ENCODE results near the gene TCFL5.

TCFL5 gene

DNA sequence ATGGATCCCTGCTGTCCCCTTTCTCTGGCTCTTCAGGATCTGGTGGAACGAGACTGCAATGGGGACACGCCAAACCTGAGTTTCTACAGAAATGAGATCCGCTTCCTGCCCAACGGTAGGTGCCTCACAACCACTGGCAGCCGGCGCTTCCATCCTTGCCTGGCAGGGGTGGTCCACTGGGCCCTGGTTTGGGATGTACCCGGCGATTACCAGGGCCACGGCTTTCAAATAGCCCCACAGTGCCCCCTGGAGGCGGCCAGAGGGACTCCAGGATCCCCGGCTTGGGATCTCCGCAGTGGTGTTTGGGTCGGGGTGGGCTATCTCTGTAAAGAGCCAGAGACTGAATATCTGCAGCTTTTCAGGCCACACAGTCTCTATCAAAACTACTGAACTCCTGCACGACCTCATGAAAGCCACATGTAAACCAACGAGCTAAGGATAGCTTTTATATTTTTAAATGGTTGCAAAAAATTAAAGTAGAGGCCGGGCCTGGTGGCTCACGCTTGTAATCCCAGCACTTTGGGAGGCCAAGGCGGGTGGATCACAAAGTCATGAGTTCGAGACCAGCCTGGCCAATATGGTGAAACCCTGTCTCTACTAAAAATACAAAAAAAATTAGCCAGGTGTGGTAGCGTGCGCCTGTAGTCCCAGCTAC lies 53.3 kb downstream of the TCFL5 start:
- peak; percentile 51 to 75 for DNase-seq

GRCh38 chr20:62807444-62808210 lies 54.0 kb downstream of the TCFL5 start:
- no peak for DNase-seq

GRCh38 chr20:62806383-62807050 lies 55.1 kb downstream of the TCFL5 start:
- DNase-seq, result no peak

- no peak for DNase-seq
Observed at GRCh38 chr20:62805711-62806382, 55.8 kb downstream of the TCFL5 start.

DNA sequence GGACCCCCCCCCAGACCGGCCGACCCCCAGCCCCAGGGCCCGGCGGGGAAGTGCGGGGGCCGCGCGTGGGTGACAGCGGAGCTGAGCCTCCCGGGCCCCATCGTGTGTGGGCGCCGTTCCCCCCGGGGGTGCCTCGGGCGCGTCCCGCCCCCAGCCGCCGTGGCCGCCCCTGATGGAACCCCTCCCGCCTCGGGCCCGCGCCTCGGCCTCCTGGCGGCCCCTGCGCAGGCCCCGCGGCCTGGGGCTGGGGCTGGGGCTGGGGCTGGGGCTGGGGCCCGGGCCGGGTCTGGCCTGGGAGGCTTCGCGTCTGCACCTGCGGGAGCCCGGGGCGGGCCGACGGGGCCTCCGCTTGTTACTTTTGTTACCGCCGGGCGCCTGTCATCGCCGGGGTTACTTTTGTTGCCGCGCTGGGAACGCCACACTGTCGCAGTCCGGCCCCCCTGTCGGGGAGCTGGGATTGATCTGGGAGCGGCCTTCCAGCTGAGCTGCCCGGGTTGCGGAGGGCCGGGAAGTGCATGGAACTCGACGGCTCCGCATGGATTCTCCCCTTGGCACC lies 56.4 kb downstream of the TCFL5 start:
- peak in 1 of 2 experiments; percentile 50 for DNase-seq

DNA sequence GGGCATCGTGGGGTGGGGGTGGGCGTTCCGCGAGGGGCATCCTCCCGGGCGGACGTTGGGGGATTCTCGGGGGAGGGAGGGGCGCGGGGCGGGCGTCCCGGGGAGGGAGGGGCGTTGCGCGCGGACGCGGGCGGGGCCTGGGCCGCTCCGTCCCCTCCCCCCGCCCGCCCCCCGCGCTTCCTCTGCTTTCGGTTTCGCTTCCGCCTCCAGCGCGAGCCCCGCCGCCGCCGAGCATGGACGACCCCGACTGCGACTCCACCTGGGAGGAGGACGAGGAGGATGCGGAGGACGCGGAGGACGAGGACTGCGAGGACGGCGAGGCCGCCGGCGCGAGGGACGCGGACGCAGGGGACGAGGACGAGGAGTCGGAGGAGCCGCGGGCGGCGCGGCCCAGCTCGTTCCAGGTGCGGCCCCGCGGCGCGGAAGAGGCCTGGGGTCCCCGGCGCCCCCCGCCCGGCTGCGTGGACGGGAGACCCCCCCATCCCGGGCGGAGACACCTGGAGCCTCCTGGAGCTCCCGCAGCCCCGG lies 56.9 kb downstream of the TCFL5 start, which contains the start of gene OGFR:
OGFR (plus strand) TSS at position 209 of the 528 bp plus-strand sequence; CDS start at position 234, 25 bp downstream.
- DNase-seq, result peak; percentile 50 to 69

GRCh38 chr20:62804021-62804626 lies 57.5 kb downstream of the TCFL5 start:
- DNase-seq, result no peak

DNA sequence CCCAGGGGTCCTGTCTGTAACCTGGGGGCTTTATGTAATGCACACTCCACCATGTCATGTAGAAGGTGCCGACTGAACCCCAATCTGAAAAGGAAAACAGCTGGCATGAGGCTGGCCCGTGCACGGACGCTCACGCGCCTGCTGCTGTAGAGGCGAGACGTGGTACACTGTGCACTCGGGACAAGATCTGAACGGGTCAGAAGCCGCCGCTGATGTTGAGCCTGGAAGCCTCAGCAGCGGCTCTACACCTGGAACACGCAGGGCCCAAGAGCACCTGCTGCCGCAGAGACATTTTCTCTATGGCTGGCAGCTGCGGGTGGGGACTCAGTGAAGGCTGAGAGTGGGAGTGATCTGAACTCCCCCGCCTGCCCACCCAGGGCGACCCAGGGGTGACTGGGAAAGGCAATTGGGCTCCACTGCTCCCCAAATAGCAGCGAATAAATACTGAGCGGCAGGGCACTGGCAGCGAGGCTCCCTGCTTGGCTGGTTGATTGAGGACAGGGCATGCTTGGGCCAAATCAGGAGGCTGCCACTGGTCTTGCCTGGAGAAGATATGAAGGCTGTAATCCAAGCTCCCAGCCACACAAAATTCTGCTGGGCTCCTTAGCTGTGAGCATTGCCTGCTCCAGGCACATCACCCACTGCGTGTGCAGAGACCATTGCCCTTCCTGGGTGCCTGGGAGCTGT lies 59.5 kb downstream of the TCFL5 start:
- peak in 1 of 2 experiments; percentile 31 for DNase-seq

DNA sequence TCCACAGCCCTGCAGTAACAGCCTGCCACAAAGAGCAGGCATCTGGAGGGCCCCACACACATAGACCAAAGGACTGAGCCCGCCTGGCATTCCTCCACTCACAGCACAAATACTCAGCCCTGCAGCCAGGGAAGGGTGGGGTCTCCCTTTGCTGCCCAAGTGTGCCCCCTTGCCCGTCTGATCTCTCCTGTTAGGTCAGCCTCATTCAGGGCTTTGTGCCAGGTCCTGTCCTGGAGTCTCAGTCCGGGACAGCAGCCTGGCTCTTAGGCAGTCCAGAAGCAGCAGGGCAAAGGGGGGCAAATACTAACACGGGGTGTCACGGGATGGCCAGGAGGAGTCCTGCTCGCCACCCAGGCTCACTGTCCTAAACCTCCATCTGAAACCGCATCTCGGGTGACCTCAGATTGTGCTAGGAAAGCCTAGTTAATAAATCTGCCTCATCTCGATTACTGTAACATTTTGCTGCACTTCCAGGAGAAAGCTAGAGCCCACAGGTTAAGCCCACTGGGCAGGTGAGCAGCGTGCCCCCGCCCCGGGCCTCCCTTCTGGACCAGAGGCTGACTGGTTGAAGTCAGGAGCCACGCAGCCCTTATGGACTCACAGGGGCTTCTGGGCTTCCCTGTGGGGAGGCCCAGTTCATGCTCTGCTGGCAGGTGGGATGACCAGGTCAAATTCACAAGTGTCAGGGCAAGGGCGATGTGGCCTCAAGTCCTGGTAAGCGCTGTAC lies 60.2 kb downstream of the TCFL5 start:
- DNase-seq, result no peak

DNA sequence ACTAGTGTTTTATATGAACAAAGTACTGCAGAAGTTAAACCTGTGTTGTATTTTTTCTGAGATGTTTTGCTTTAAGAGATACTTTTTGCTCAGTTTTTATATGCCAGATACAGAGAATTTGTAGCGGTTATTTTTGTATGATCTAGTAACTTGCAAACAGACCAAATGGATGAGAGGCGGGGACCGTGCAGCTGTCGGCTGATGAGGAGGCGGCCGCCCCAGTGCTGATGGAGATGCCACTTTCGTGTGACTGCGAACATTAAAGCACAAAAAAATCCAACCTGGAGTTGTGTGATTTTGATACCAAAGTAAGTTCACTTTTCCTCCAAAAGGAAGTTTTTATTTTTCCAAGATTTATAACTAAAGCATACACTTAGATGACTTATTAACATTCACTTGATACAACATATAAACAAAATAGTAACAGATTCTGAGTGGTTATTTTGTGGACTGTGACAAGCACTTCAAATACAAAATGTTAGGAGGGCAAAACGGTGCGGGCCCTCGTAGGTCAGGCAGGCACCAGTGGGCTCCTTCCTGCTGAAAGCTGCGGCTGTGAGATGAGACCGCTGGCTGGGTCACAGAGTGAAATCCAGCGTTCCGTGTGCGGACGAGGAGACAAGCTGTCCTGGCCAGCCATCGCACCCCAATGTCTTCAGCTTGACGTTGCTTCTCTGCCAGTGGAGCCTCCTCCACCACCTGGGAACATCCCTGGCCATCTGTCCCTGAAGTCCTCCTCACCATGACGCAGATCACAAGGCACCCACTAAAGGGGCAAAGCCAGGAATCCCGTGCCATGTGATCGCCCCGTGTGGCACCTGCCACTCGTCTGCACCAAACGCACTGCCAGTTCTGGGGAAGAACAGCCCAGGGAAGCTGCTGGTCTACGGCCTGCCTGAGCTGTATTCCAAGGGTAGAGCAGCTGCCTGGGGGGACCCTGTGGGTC lies 61.0 kb downstream of the TCFL5 start:
- no peak for DNase-seq

DNA sequence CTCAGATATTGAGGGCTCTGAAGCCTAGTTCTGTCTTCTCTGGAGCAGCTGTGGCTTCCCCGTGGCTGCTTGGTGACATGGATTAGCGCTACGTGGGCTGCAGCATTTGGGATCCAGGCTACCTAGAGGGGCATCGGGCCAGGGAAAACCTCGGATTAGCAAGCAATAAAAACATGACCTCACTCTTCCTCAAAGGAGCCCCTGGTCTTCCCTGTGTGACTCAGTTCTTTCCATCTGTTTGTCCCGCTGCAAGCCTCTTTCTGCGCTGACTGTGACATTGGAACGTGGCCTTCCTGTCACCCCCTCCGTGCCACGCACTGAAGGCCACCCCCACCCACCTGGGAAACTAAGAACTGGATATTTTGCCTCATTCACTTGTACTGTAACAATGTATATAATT lies 61.7 kb downstream of the TCFL5 start:
- no peak for DNase-seq

DNA sequence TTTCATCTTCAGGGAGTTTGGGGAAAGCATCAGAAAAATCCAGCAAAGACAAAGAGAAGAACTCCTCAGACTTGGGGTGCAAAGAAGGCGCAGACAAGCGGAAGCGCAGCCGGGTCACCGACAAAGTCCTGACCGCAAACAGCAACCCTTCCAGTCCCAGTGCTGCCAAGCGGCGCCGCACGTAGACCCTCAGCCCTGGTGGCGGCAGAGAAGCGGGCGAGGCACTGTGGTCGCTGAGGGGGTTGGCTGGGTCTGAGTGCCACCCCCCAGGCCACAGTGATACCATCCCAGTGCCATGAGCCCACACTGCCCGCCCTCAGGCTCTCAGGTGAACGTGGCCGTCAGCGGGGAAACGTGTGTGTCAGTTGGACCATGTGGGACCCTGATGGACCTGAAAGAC lies 62.2 kb downstream of the TCFL5 start:
- DNase-seq, result no peak

DNA sequence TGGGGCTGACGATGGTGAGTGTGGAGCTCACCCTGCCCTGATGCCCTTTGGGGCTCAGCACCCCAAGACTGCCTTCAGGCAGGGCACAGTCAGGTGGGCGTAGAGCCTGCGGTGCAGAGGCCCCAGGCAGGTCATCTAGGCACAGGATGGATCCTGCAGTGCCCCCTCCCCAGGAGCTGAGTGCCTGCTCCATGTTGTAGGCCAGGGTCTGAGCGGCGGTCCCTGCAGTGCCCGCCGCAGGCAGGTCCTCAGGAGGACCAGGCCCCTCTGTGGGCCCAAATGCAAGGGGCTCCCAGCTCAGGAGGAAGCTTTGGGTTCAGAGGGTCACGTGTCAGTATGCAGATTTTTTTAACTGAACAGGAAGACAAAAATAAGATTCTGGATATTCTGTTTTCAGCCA lies 62.6 kb downstream of the TCFL5 start:
- DNase-seq, result no peak

DNA sequence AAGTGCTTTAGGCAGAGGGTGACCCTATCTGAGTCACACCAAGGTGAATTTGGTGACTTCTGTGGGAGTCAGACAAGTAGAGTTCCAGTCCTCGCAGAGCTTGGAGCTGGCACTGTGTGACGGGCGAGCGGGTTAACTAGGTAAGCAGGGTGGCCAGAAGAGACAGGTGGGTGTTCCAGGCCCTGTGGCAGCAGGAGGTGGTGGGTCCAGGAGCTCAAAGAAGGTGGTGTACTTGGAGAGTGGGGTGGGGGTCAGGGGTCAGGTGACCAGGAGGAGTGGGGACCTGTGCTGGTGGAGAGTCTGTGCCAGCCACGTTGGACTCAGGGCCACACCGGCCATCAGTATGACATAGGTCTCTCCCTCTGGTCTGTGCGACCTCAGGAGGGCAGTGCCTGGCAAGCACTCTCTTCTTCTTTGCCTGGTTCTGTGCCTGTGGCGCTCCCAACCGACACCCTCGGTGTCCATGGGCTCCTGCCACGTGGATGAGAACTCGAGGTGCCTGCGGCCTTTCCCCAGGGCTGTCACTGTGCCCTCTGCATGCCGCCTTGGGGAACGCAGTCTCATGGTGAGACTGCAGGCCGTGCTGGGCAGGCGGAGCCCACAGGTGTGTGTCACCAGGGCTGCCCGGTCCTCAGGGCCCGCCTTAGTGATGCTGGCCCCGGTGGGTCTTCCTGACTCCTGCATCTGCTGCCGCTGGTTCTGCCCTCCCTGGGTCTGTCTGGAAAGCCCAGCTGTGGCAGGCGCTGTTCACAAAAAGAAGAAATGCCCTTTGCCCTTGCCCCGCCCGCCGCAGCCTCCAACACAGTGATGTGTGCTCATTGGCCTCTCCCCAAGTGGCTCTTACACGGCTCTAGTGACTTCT lies 63.7 kb downstream of the TCFL5 start:
- no peak for DNase-seq

DNA sequence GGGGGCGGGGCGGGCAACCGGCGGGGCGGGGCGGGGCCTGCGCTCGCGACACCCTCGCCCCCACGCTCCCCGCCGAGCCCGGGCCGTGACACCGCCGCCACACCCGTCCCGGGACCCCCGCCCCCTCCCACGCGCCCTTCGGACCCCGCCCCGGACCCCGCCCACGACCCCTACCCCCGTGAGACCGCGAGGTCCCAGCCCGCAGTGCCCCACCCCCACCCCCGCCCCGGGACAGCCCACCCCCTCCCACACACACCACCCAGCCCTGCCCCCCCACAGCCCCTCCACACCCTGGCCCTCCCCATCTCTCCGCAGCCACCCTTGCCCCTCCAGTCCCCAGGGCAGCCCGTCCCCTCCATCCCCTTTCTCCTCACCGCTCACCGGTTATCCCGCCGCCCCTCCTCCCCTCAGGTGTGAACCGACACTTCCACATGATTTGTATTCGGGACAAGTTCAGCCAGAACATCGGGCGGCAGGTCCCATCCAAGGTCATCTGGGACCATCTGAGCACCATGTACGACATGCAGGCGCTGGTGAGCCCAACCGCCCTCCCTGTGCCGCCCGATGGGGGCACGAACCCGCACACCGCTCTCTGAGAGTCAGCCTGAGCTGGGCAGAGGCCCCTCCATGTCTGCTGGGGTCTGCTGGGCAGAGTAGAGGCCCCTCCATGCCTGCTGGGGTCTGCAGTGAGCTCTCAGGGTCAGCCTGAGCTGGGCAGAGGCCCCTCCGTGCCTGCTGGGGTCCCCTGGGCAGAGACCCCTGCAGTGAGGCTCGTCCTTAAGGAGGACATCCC lies 64.7 kb downstream of the TCFL5 start:
- no peak for DNase-seq

- peak; percentile 84 to 87 for DNase-seq
Observed at GRCh38 chr20:62795023-62795761, 66.4 kb downstream of the TCFL5 start.
